AG08395 (cell line): ENCODE results near the gene FTH1.
"Not testable (repeated sequence)": the region's sequence is repeated elsewhere in the genome, so short reads cannot be mapped to it uniquely, and the experiment has no call there.

ENCODE experiments used
- DNase-seq: peaks from one replicate; pipeline ENCODE4 v3.0.0; 2012; ENCODE audit warnings: mixed read lengths, low spot score

The FTH1 gene

GRCh38 chr11:61978703-61979661 is 11.5 kb upstream of the FTH1 start:
- DNase-seq = peak; percentile 67

DNA sequence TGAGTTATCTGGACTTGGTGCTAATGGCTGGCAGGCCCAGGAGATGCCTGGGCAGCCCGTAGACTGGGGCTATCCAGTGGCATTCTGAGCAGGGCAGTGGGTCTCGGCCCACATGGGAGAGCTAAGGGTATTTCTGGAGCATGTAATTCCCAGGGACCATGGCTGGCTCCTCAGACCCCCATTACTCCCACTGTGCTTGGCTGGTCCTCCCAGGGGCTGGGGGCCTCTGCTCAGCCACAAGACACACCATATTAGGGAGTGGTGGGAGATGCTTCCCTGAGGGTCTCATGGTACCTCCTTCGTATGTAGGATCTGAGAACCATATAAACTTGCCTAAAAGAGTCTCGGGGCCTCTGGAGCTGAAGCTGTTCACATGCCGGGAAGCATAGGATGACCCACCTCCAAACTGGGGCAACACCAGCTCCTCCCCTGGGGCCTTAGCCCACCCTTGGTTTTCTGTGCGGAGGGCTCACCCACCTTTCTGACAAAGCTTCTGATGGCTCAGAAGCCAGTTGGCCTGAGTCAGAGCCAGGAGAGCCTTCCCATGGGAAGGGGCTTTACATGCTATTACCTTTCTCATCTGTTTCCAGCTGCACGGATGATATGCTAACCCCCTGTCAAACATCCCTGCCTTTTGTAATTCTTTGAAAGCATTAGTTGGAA is 9.5 kb upstream of the FTH1 start:
- no peak for DNase-seq

DNA sequence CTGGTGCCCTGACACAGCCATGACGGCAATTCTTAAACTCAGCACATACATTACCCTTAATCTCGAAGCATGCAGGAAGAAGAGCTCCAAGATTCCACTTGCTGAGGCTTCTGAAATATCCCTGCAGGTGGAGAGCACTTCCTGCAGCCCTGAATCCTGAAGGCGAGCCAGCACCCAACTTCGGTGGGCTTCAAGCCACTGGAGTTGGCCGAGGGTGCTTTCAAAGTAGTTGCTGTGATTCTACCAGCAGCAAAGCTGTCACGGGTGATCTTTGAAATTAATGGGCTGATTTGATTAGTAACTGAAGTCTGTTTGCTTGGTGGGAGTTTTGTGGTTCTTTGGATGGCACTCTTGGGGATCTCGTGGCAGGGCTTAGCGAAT is 9.0 kb upstream of the FTH1 start:
- no peak for DNase-seq

GRCh38 chr11:61975638-61976419 is 8.4 kb upstream of the FTH1 start:
- DNase-seq = peak; percentile 5

- DNase-seq = no peak
Measured at GRCh38 chr11:61974766-61975631, 7.6 kb upstream of the FTH1 start.

DNA sequence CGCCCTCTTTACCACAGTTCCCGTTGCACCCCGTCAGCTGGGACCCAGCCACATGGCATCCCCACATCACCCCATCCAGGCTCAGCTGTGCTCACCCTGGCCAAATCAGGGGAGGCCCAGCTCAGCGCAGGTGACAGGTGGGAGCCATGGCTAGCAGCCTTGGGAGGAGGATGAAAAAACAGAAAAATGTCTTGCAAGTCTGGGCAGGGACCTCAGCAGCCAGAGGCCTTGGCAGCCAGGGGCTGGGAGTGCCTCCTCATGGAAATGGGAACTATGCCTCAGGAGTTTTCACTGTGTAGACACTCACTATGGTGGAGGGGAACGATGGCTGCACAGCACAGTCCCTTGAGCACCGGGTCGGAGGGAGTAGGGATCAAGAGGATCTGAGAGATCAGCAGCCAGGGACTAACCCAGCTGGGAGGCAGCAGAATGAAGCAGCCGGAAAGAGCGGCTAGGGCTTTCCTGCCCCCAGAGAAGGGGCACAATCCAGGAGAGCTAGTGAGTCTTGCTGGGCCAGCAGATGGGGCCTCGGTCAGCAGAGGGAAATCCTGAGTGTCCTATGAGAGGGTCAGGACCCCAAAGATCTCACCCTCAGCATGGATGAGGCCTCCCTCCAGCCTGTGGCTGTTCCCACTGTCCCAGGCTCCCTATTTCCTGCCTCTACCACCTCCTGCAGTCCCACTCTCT is 6.2 kb upstream of the FTH1 start:
- DNase-seq = no peak

DNA sequence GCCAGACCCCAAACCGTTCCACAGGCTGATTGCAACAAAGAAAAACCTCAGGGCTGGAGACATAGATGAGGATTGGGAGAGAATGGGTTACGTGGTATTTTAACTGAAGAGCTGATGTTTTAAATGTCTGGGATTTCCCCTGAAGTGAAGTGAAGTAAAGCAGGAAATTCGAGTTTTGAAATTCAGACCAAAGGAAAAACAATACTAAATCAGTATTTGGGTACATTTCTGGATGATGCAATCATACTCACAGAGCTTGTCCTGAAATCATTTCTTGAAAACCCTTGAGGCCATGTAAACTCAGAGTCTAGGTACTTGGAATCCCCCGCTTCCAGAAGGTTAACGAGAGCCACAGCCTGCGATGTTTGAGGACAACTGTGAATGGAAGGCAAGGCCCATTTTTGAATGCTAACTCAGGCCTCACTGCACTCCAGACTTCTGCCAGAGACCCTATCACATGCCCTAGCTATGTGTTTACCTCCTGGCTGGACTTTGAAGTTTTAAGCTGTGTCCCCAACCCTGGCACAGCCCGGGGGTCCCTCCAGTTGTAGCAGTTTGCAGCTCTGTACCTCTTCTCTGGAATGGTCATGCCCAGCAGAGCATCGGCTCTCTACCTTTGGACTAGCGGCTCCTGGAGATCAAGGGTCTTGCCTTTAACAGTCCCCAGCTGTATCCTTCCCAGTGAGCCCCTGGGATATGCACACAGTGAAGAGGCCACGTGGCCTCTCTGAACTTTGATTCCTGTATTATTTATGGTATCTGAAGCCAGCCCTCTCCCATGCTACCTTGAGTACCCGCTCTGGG is 5.4 kb upstream of the FTH1 start:
- DNase-seq = peak; percentile 58

DNA sequence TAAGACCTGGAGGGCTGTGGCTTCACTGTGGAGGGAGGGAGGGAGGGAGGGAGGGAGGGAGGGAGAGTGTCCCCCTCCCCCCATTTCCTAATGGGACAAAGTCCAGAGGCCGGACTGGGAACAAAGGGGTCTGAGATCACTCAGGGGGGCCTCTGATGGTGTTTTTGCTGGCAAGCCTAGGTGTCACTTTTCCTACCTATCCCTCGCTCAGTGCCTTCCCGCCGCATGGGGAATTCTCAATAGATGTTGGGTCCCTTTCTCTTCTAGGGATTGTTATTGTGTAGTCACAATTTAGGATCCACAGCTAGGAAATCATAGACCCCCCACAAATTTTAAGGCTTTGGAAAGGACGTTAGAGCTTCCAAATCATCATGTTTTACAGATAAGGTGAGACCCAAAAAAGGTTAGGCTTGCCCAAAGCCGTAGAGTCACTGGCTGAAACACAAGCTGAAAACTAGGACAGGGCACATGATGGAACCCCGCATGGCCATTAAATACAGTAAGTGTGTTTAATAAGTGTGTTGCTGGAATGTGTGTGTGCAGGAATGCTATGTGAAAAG is 4.8 kb upstream of the FTH1 start:
- DNase-seq = no peak

GRCh38 chr11:61971248-61972111 is 4.0 kb upstream of the FTH1 start:
- peak; percentile 93 for DNase-seq

- DNase-seq = peak; percentile 62
Measured at GRCh38 chr11:61969838-61970662, 2.6 kb upstream of the FTH1 start.

- DNase-seq = no peak
Measured at GRCh38 chr11:61969391-61969758, 1.9 kb upstream of the FTH1 start.

DNA sequence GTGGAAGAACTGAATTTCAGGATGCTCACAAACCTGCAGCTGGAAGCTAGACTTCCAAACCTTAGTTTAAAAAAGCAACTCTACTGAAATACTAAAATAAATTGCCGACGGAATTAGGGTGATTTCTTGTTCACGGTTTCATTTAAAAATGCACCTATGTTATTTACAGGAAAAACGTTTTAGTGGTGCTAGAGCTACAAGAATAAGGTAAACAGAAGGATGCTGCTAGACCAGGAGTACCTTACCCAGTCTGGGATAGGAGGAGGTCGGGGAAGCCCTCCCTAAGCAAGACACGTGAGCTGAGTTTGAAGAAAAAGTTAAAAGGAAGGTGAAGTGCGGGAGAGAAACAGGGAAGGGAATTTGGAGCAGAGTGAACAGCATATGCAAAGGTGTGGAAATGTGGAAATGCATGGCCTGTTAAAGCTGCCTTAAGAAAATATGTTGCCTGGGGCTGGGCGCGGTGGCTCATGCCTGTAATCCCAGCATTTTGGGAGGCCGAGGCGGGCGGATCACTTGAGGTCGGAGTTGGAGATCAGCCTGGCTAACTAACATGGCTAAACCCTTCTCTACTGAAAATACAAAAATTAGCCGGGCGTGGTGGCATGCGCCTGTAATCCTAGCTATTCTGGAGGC is 1.4 kb upstream of the FTH1 start:
- no peak for DNase-seq

- DNase-seq = no peak
Measured at GRCh38 chr11:61967924-61968757, 707 bp upstream of the FTH1 start.

GRCh38 chr11:61966734-61967115 is 709 bp downstream of the FTH1 start:
- no peak for DNase-seq

- not testable (repeated sequence) for DNase-seq
Measured at GRCh38 chr11:61964666-61965271, 2.7 kb downstream of the FTH1 start.

- no peak for DNase-seq
Measured at GRCh38 chr11:61964058-61964665, 3.3 kb downstream of the FTH1 start.
